Measurements from ENCODE around the gene GABRB2. TPM values are rescaled to one million over a fixed set of nuclear protein-coding genes. Genes with fewer than 3 reads are reported as not detected.

Gene GABRB2
- total RNA-seq, 1 experiment from 2014 or later = not detected

DNA sequence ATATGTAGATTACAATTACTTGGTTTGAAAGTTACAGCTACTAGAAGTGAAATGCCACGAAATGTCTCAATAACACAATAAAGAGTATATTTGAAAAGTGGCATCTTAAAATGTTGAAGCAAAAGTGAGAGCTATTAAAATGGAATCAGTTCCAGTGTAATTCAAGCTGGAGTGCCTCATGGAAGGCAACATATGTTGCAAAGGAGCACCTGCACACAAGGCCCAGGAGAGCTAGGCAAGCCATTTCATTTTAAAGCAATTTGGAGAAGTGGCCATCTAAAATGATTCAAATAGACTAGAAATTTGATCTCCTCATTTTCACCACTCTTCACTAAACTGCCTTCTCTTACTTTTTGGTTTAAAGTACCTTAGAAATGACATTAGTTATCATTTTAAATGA lies 167.8 kb downstream of the GABRB2 start:
- RAD21 ChIA-PET (ENCODE audit: low non-redundant PET in 1 of 2, low total read pairs in 2 of 2, uncharacterized antibody in 2 of 2, unreplicated experiment in 2 of 2) = no interaction called here
- POLR2A ChIA-PET = no interaction called here
- BruUV-seq (replicated peaks) = no TSS peak
- H4K20me1 ChIP-seq (ENCODE audit: insufficient read depth) = no peaks in the 10 kb centered on the region
- H3K4me2 ChIP-seq (ENCODE audit: low read length) = no peak overlapping the region
- H3K9ac ChIP-seq (ENCODE audit: low read length) = no peak overlapping the region
- no peak overlapping the region for H3K27ac ChIP-seq (ENCODE audit: low read depth, low read length)
- no peak overlapping the region for H2AFZ ChIP-seq (ENCODE audit: low read depth, low read length, poor library complexity, severe bottlenecking)
- CTCF ChIA-PET = no interaction called here
- H3K9me3 ChIP-seq (ENCODE audit: control insufficient read depth in 1 of 2, insufficient read depth in 1 of 2, low read depth in 1 of 2, low read length in 2 of 2) = no peaks in the 10 kb centered on the region; a peak in 1 of 4 replicates
- TF ChIP-seq, protein P1, sequence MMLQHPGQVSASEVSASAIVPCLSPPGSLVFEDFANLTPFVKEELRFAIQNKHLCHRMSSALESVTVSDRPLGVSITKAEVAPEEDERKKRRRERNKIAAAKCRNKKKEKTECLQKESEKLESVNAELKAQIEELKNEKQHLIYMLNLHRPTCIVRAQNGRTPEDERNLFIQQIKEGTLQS (IDR thresholded peaks at IDR 0.05) = no peak
- no peak for TF ChIP-seq ZFX (IDR thresholded peaks at IDR 0.05)
- TF ChIP-seq POLR2AphosphoS5 (IDR thresholded peaks at IDR 0.05; ENCODE audit: low read depth, low read length) = no peak
- TF ChIP-seq, protein P2, sequence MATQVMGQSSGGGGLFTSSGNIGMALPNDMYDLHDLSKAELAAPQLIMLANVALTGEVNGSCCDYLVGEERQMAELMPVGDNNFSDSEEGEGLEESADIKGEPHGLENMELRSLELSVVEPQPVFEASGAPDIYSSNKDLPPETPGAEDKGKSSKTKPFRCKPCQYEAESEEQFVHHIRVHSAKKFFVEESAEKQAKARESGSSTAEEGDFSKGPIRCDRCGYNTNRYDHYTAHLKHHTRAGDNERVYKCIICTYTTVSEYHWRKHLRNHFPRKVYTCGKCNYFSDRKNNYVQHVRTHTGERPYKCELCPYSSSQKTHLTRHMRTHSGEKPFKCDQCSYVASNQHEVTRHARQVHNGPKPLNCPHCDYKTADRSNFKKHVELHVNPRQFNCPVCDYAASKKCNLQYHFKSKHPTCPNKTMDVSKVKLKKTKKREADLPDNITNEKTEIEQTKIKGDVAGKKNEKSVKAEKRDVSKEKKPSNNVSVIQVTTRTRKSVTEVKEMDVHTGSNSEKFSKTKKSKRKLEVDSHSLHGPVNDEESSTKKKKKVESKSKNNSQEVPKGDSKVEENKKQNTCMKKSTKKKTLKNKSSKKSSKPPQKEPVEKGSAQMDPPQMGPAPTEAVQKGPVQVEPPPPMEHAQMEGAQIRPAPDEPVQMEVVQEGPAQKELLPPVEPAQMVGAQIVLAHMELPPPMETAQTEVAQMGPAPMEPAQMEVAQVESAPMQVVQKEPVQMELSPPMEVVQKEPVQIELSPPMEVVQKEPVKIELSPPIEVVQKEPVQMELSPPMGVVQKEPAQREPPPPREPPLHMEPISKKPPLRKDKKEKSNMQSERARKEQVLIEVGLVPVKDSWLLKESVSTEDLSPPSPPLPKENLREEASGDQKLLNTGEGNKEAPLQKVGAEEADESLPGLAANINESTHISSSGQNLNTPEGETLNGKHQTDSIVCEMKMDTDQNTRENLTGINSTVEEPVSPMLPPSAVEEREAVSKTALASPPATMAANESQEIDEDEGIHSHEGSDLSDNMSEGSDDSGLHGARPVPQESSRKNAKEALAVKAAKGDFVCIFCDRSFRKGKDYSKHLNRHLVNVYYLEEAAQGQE (IDR thresholded peaks at IDR 0.05; ENCODE audit: low read depth) = no peak
- TF ChIP-seq EZH2 (IDR thresholded peaks at IDR 0.05) = no peak
- no peak for TF ChIP-seq ZNF274 (IDR thresholded peaks at IDR 0.05; ENCODE audit: low read depth, low read length)
- TF ChIP-seq, protein P3, sequence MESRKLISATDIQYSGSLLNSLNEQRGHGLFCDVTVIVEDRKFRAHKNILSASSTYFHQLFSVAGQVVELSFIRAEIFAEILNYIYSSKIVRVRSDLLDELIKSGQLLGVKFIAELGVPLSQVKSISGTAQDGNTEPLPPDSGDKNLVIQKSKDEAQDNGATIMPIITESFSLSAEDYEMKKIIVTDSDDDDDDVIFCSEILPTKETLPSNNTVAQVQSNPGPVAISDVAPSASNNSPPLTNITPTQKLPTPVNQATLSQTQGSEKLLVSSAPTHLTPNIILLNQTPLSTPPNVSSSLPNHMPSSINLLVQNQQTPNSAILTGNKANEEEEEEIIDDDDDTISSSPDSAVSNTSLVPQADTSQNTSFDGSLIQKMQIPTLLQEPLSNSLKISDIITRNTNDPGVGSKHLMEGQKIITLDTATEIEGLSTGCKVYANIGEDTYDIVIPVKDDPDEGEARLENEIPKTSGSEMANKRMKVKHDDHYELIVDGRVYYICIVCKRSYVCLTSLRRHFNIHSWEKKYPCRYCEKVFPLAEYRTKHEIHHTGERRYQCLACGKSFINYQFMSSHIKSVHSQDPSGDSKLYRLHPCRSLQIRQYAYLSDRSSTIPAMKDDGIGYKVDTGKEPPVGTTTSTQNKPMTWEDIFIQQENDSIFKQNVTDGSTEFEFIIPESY (IDR thresholded peaks at IDR 0.05; ENCODE audit: extremely low read depth, insufficient replicate concordance, low read length) = no peak
- no peak for TF ChIP-seq EZH2phosphoT487 (IDR thresholded peaks at IDR 0.05; ENCODE audit: borderline replicate concordance)
- no peak for TF ChIP-seq FOSL1 (IDR thresholded peaks at IDR 0.05; ENCODE audit: low read depth)
- TF ChIP-seq CEBPB (IDR thresholded peaks at IDR 0.05; ENCODE audit: low read depth) = no peak
- TF ChIP-seq YY1 (IDR thresholded peaks at IDR 0.05; ENCODE audit: extremely low read depth, insufficient replicate concordance, low read depth, low read length) = no peak
- TF ChIP-seq, protein P4, sequence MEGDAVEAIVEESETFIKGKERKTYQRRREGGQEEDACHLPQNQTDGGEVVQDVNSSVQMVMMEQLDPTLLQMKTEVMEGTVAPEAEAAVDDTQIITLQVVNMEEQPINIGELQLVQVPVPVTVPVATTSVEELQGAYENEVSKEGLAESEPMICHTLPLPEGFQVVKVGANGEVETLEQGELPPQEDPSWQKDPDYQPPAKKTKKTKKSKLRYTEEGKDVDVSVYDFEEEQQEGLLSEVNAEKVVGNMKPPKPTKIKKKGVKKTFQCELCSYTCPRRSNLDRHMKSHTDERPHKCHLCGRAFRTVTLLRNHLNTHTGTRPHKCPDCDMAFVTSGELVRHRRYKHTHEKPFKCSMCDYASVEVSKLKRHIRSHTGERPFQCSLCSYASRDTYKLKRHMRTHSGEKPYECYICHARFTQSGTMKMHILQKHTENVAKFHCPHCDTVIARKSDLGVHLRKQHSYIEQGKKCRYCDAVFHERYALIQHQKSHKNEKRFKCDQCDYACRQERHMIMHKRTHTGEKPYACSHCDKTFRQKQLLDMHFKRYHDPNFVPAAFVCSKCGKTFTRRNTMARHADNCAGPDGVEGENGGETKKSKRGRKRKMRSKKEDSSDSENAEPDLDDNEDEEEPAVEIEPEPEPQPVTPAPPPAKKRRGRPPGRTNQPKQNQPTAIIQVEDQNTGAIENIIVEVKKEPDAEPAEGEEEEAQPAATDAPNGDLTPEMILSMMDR (IDR thresholded peaks at IDR 0.05 in 2 of 3, conservative IDR thresholded peaks at IDR 0.05 in 1 of 3; ENCODE audit: borderline replicate concordance in 1 of 3, insufficient read depth in 1 of 3, low read depth in 2 of 3, low read length in 2 of 3) = no peak
- TF ChIP-seq RAD21 (IDR thresholded peaks at IDR 0.05; ENCODE audit: low read depth) = no peak
- TF ChIP-seq SP1 (IDR thresholded peaks at IDR 0.05; ENCODE audit: low read depth) = no peak
- TF ChIP-seq, protein P5, sequence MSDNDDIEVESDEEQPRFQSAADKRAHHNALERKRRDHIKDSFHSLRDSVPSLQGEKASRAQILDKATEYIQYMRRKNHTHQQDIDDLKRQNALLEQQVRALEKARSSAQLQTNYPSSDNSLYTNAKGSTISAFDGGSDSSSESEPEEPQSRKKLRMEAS (IDR thresholded peaks at IDR 0.05) = no peak
- no peaks in the 10 kb centered on the region for H3K79me2 ChIP-seq (ENCODE audit: insufficient read depth, low read length)
- no peaks in the 10 kb centered on the region for H3K4me1 ChIP-seq (ENCODE audit: control insufficient read depth in 1 of 2, insufficient read depth in 2 of 2, low read length in 2 of 2)
- no peaks in the 10 kb centered on the region for H3K27me3 ChIP-seq (ENCODE audit: insufficient read depth, low read length)
- no peak overlapping the region for H3K4me3 ChIP-seq (replicated peaks in 1 of 2; ENCODE audit: low read depth in 1 of 2, low read length in 2 of 2)
- no peaks in the 10 kb centered on the region; a peak in 1 of 4 replicates for H3K36me3 ChIP-seq (ENCODE audit: control insufficient read depth in 1 of 2, insufficient read depth in 2 of 2, low read length in 2 of 2)
- no peaks in the 10 kb centered on the region for H3K9me2 ChIP-seq (ENCODE audit: insufficient read depth)
- DNase-seq (ENCODE audit: low read depth, low spot score) = no peak
- no peak for ATAC-seq
- intact Hi-C loops (cut with micrococcal nuclease) = no loop called here
